Neural progenitor cell (in vitro differentiated cells): ENCODE measurements around the gene ZSWIM5. TPM values are rescaled to one million over a fixed set of nuclear protein-coding genes. Genes with fewer than 3 reads are reported as not detected.
"Not testable (repeated sequence)": the region's sequence is repeated elsewhere in the genome, so short reads cannot be mapped to it uniquely, and the experiment has no call there.

Experiments
- DNase-seq: peaks from one replicate; pipeline ENCODE4 v3.0.0-alpha.2; 2016; ENCODE audit warnings: low spot score
- H2AFZ ChIP-seq: fragments of 200-600 bp; sonication (generic); replicated peaks from 2 replicates; pipeline ENCODE4 v1.6.1; 2016; ENCODE audit warnings: antibody characterized with exemption
- H3F3A ChIP-seq: fragments of 200-600 bp; sonication (generic); 2 replicates; pipeline ENCODE4 v1.6.1; 2016; ENCODE audit warnings: antibody characterized with exemption, low read depth
- H3K27ac ChIP-seq: fragments of 200-600 bp; sonication (generic); 2 replicates; pipeline ENCODE4 v1.5.1; 2016; ENCODE audit warnings: mild to moderate bottlenecking
- H3K27me3 ChIP-seq: fragments of 200-600 bp; sonication (generic); 2 replicates; pipeline ENCODE4 v1.6.1; 2016; ENCODE audit warnings: mild to moderate bottlenecking, moderate library complexity
- H3K36me3 ChIP-seq: fragments of 200-600 bp; sonication (generic); 2 replicates; pipeline ENCODE4 v1.5.1; 2016
- H3K4me1 ChIP-seq: fragments of 200-600 bp; sonication (generic); 2 replicates; pipeline ENCODE4 v1.6.1; 2016; ENCODE audit warnings: mixed run types
- H3K4me2 ChIP-seq: fragments of 200-600 bp; sonication (generic); 2 replicates; pipeline ENCODE4 v1.6.1; 2016
- H3K4me3 ChIP-seq: fragments of 200-600 bp; sonication (generic); 2 replicates; pipeline ENCODE4 v1.5.1; 2016
- H3K79me2 ChIP-seq: fragments of 200-600 bp; sonication (generic); 2 replicates; pipeline ENCODE4 v1.6.1; 2016; ENCODE audit warnings: low read depth
- H3K9ac ChIP-seq: fragments of 200-600 bp; sonication (generic); 2 replicates; pipeline ENCODE4 v1.6.1; 2016
- H3K9me3 ChIP-seq: fragments of 200-600 bp; sonication (generic); 2 replicates; pipeline ENCODE4 v1.5.1; 2016; ENCODE audit warnings: low read depth
- H4K20me1 ChIP-seq: fragments of 200-600 bp; sonication (generic); 2 replicates; pipeline ENCODE4 v1.6.1; 2016; ENCODE audit warnings: low read depth
- H3K27ac Mint-ChIP-seq: 3 replicates; pipeline ENCODE4 v1.8.0; 2021; ENCODE audit warnings: mixed read lengths
- H3K27me3 Mint-ChIP-seq: 2 replicates; pipeline ENCODE4 v1.8.0; 2022; ENCODE audit warnings: low read depth, mild to moderate bottlenecking, inconsistent platforms, moderate library complexity, mixed read lengths; ENCODE audit not compliant: insufficient read depth
- H3K36me3 Mint-ChIP-seq: 3 replicates; pipeline ENCODE4 v1.8.0; 2021; ENCODE audit warnings: mixed read lengths
- H3K4me1 Mint-ChIP-seq: 3 replicates; pipeline ENCODE4 v1.8.0; 2021; ENCODE audit warnings: mixed read lengths
- H3K4me3 Mint-ChIP-seq: 3 replicates; pipeline ENCODE4 v1.8.0; 2021; ENCODE audit warnings: mild to moderate bottlenecking, moderate library complexity, mixed read lengths
- H3K9me3 Mint-ChIP-seq: 3 replicates; pipeline ENCODE4 v1.8.0; 2020; ENCODE audit warnings: mixed read lengths
- CTCF ChIP-seq: fragments of 200-600 bp; sonication (generic); IDR thresholded peaks from 2 replicates; pipeline ENCODE4 v1.5.1; 2017; ENCODE audit warnings: antibody characterized with exemption, mild to moderate bottlenecking
- EZH2 ChIP-seq: fragments of 200-600 bp; sonication (generic); IDR thresholded peaks from 2 replicates; pipeline ENCODE4 v1.6.1; 2017; ENCODE audit warnings: antibody characterized with exemption, mild to moderate bottlenecking, moderate library complexity
- EZH2phosphoT487 ChIP-seq: fragments of 200-600 bp; sonication (generic); IDR thresholded peaks from 2 replicates; pipeline ENCODE4 v1.6.1; 2017; ENCODE audit warnings: antibody characterized with exemption
- total RNA-seq: library from RNA; depleted of rRNA; stranded (reverse); fragments of >200 nt; gene quantifications from 2 replicates; pipeline ENCODE4 v1.2.3, GENCODE V29; 2015; ENCODE audit warnings: low replicate concordance

The ZSWIM5 gene
- total RNA-seq, 1 donor from 2014 or later: 5.8 TPM

- Histone ChIP-seq H3K36me3 (no peaks in the 10 kb centered on the region), H2AFZ (no peak overlapping the region), H4K20me1 (no peaks in the 10 kb centered on the region), H3K4me2 (no peak overlapping the region), H3K27ac (no peak overlapping the region), H3K9me3 (no peaks in the 10 kb centered on the region), H3K9ac (no peak overlapping the region), H3K27me3 (peaks cover 5% of the 10 kb centered on the region), H3K4me1 (peaks cover 1% of the 10 kb centered on the region), H3F3A (no peaks in the 10 kb centered on the region), H3K79me2 (peaks cover 7% of the 10 kb centered on the region), H3K4me3 (no peak overlapping the region)
- Mint-ChIP-seq H3K27ac (no peak overlapping the region), H3K36me3 (peaks cover 1% of the 10 kb centered on the region), H3K4me1 (peaks cover 2% of the 10 kb centered on the region), H3K9me3 (no peaks in the 10 kb centered on the region), H3K27me3 (no peaks in the 10 kb centered on the region), H3K4me3 (no peak overlapping the region)
- no peak for TF ChIP-seq CTCF
- TF ChIP-seq EZH2: no peak
- TF ChIP-seq EZH2phosphoT487: no peak
- no peak for DNase-seq
Measured at GRCh38 chr1:45198185-45198584, 8.2 kb downstream of the ZSWIM5 start.

GRCh38 chr1:45196863-45197262, 9.5 kb downstream of the ZSWIM5 start:
- Mint-ChIP-seq H3K36me3 (peaks cover 1% of the 10 kb centered on the region), H3K4me1 (no peaks in the 10 kb centered on the region), H3K27ac (no peak overlapping the region), H3K4me3 (no peak overlapping the region), H3K9me3 (no peaks in the 10 kb centered on the region), H3K27me3 (no peaks in the 10 kb centered on the region)
- H3K27me3 ChIP-seq: no peaks in the 10 kb centered on the region
- no peaks in the 10 kb centered on the region for H3F3A ChIP-seq
- TF ChIP-seq EZH2 (no peak), EZH2phosphoT487 (no peak), CTCF (no peak)
- no peak overlapping the region for H3K27ac ChIP-seq
- no peaks in the 10 kb centered on the region for H3K36me3 ChIP-seq
- H3K9ac ChIP-seq: no peak overlapping the region
- H3K4me1 ChIP-seq: no peaks in the 10 kb centered on the region
- no peak overlapping the region for H3K4me3 ChIP-seq
- peaks cover 3% of the 10 kb centered on the region for H3K79me2 ChIP-seq
- H4K20me1 ChIP-seq: no peaks in the 10 kb centered on the region
- H2AFZ ChIP-seq: no peak overlapping the region
- no peaks in the 10 kb centered on the region for H3K9me3 ChIP-seq
- no peak for DNase-seq
- no peak overlapping the region for H3K4me2 ChIP-seq

- Histone ChIP-seq H3K27me3 (no peaks in the 10 kb centered on the region), H3K9me3 (no peaks in the 10 kb centered on the region), H2AFZ (no peak overlapping the region), H3F3A (no peaks in the 10 kb centered on the region), H3K4me3 (no peak overlapping the region), H3K9ac (no peak overlapping the region), H4K20me1 (no peaks in the 10 kb centered on the region), H3K4me2 (no peak overlapping the region), H3K36me3 (no peaks in the 10 kb centered on the region), H3K79me2 (no peaks in the 10 kb centered on the region), H3K27ac (no peak overlapping the region), H3K4me1 (no peaks in the 10 kb centered on the region)
- Mint-ChIP-seq H3K27me3 (peaks cover 2% of the 10 kb centered on the region), H3K9me3 (peaks cover 2% of the 10 kb centered on the region), H3K27ac (no peak overlapping the region), H3K4me3 (no peak overlapping the region), H3K4me1 (no peaks in the 10 kb centered on the region), H3K36me3 (no peaks in the 10 kb centered on the region)
- no peak for DNase-seq
- no peak for TF ChIP-seq EZH2phosphoT487
- no peak for TF ChIP-seq EZH2
- TF ChIP-seq CTCF: no peak
Measured at GRCh38 chr1:45191418-45191783, 15.0 kb downstream of the ZSWIM5 start.

DNA sequence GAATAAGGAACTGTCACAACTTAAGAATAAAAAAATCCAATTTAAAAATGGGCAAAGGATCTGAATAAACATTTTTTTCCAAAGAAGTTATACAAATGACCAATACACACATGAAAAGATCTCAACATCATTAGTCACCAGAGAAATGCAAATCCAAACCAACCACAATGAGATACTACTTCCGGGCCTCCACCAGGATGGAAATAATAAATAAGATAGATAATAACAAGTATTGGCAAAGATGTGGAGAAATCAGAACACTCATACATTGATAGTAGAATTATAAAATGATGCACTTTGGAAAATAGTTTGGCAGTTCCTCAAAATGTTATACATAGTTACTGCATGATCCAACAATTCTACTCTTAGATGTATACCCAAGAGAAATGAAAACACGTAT, 18.7 kb downstream of the ZSWIM5 start:
- Histone ChIP-seq H2AFZ (no peak overlapping the region), H3K9ac (no peak overlapping the region), H3K27ac (no peak overlapping the region), H3K27me3 (no peaks in the 10 kb centered on the region), H4K20me1 (no peaks in the 10 kb centered on the region), H3K4me2 (no peak overlapping the region), H3K4me1 (no peaks in the 10 kb centered on the region), H3K79me2 (no peaks in the 10 kb centered on the region), H3K9me3 (no peaks in the 10 kb centered on the region), H3F3A (no peaks in the 10 kb centered on the region), H3K4me3 (no peak overlapping the region), H3K36me3 (no peaks in the 10 kb centered on the region)
- Mint-ChIP-seq H3K9me3 (peaks cover 5% of the 10 kb centered on the region), H3K36me3 (no peaks in the 10 kb centered on the region), H3K27ac (no peak overlapping the region), H3K4me1 (no peaks in the 10 kb centered on the region), H3K27me3 (peaks cover 2% of the 10 kb centered on the region), H3K4me3 (no peak overlapping the region)
- DNase-seq: no peak
- TF ChIP-seq CTCF (no peak), EZH2phosphoT487 (no peak), EZH2 (no peak)

- not testable (repeated sequence) for H3K4me1 ChIP-seq, DNase-seq, H3K9me3 ChIP-seq, H3K4me1 Mint-ChIP-seq, H3F3A ChIP-seq, H3K4me3 ChIP-seq, H3K36me3 ChIP-seq, H3K79me2 ChIP-seq, H3K4me3 Mint-ChIP-seq, H3K27ac Mint-ChIP-seq, H3K4me2 ChIP-seq, H3K9ac ChIP-seq, H2AFZ ChIP-seq, H3K36me3 Mint-ChIP-seq, H3K27me3 ChIP-seq, H4K20me1 ChIP-seq, H3K27me3 Mint-ChIP-seq, H3K27ac ChIP-seq
- H3K9me3 Mint-ChIP-seq: peaks cover 17% of the 10 kb centered on the region
Measured at GRCh38 chr1:45179918-45180519, 26.4 kb downstream of the ZSWIM5 start.
